ENCODE measurements around the gene SEC31A.

Gene SEC31A, protein sequence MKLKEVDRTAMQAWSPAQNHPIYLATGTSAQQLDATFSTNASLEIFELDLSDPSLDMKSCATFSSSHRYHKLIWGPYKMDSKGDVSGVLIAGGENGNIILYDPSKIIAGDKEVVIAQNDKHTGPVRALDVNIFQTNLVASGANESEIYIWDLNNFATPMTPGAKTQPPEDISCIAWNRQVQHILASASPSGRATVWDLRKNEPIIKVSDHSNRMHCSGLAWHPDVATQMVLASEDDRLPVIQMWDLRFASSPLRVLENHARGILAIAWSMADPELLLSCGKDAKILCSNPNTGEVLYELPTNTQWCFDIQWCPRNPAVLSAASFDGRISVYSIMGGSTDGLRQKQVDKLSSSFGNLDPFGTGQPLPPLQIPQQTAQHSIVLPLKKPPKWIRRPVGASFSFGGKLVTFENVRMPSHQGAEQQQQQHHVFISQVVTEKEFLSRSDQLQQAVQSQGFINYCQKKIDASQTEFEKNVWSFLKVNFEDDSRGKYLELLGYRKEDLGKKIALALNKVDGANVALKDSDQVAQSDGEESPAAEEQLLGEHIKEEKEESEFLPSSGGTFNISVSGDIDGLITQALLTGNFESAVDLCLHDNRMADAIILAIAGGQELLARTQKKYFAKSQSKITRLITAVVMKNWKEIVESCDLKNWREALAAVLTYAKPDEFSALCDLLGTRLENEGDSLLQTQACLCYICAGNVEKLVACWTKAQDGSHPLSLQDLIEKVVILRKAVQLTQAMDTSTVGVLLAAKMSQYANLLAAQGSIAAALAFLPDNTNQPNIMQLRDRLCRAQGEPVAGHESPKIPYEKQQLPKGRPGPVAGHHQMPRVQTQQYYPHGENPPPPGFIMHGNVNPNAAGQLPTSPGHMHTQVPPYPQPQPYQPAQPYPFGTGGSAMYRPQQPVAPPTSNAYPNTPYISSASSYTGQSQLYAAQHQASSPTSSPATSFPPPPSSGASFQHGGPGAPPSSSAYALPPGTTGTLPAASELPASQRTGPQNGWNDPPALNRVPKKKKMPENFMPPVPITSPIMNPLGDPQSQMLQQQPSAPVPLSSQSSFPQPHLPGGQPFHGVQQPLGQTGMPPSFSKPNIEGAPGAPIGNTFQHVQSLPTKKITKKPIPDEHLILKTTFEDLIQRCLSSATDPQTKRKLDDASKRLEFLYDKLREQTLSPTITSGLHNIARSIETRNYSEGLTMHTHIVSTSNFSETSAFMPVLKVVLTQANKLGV

DNA sequence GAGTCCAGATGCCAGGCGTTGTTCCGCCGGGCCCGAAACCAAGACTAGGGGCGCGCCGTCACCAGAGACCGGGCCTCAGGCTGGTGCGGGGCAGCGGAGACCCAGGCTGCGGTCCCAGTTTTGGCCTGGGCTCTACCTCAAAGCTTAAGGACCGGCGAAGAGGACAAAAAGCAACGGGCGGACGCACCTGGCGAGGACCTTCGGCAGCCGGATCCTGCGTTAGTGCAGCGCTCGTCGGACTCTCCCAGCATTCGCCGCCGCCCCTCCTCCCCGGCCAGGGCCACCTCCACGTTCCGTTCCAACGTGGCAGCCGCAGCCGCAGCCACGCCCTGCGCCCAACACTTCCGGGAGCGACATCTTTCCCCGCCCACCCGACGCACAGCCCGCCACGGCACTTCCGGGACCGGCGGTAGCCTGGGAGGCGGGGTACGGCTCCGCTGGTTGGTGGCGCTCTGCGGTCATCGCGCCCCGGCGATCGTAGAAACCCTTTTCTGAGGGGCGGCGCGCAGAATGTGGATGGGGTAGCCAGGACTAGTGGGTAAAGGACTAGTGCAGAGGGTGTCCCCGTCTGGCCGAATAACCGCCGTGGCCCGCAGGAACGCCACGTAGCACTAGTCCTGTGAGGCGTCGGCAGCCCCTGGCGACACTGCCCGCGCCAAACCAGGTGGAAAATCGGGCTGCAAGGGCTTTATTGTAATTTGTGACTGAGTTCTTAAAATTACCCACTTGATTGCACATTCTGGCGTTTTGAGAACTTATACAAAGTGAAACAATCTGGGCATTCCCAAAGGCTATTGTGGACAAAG lies at the start of gene SEC31A:
Gene SEC31A (minus strand): TSS at position 253 of the 806 bp plus-strand sequence. CDS start 9,217 bp downstream, outside the sequence.
- DNase-seq (ENCODE audit: low read depth, low spot score) = peak; percentile 81
- no peaks in the 10 kb centered on the region for H3K27me3 ChIP-seq (ENCODE audit: insufficient read depth, insufficient read length)
- H3K9me3 ChIP-seq (ENCODE audit: insufficient read depth, low read length) = no peaks in the 10 kb centered on the region
- H3K9ac ChIP-seq (ENCODE audit: insufficient read length, low read depth) = peak within 1 kb of the TSS; percentile 93
- peaks cover 46% of the 10 kb centered on the region for H3K36me3 ChIP-seq (ENCODE audit: insufficient read depth, insufficient read length, low read length)
- TF ChIP-seq YY1 (IDR thresholded peaks at IDR 0.05; ENCODE audit: insufficient read depth, insufficient read length) (no peak), ZNF274 (IDR thresholded peaks at IDR 0.05; ENCODE audit: low read depth, low read length) (no peak), SUZ12 (IDR thresholded peaks at IDR 0.05; ENCODE audit: extremely low read depth, insufficient read depth, insufficient read length) (no peak)
- H3K4me1 ChIP-seq (ENCODE audit: insufficient read depth, insufficient read length) = no peaks in the 10 kb centered on the region
- H3K4me3 ChIP-seq (ENCODE audit: insufficient read length, low read depth) = peak within 1 kb of the TSS; percentile 84

DNA sequence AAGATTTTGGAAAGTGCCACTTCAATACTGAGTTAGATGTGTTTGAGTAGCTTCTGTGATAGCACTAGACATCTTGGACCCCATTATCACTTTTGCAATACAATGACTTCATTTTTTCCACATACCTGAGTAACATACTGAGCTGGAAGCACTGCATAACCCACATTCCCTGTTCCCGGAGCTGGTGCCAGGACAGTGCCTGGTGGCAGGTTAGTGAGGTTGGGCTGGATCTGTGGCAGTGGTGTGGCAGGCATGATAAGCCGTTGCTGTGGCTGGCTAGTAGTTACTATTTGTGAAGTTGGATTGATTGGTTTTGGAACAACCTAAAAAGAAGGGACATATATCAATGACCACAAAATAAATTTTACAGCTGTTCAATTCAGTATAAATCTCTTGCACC lies 48.5 kb upstream of the SEC31A start:
- Histone ChIP-seq H3K4me3 (ENCODE audit: insufficient read length, low read depth) (no peak overlapping the region), H3K36me3 (ENCODE audit: insufficient read depth, insufficient read length, low read length) (peaks cover 15% of the 10 kb centered on the region), H3K9ac (ENCODE audit: insufficient read length, low read depth) (no peak overlapping the region), H3K27me3 (ENCODE audit: insufficient read depth, insufficient read length) (no peaks in the 10 kb centered on the region), H3K4me1 (ENCODE audit: insufficient read depth, insufficient read length) (no peaks in the 10 kb centered on the region), H3K9me3 (ENCODE audit: insufficient read depth, low read length) (no peaks in the 10 kb centered on the region)
- TF ChIP-seq ZNF274 (IDR thresholded peaks at IDR 0.05; ENCODE audit: low read depth, low read length) (no peak), SUZ12 (IDR thresholded peaks at IDR 0.05; ENCODE audit: extremely low read depth, insufficient read depth, insufficient read length) (no peak), YY1 (IDR thresholded peaks at IDR 0.05; ENCODE audit: insufficient read depth, insufficient read length) (no peak)
- no peak for DNase-seq (ENCODE audit: low read depth, low spot score)

DNA sequence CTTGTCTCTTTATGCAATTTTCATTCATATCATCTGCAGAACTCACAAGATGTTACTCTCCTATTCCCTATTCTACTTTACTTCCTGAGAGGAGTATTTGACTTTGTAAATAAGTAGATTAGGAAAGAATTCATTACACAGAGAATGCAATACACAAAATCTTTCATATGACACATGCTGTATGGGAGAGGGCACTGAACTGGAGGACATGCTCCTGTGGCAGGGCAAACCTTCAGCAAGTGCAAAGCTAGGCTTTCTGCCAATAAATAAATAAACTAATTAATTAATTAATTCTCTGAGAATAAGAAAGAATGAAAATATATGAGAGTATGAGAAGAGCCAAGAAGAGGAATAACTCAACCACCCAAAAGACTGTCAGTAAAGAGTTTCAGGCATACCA lies 43.5 kb upstream of the SEC31A start:
- H3K4me3 ChIP-seq (ENCODE audit: insufficient read length, low read depth) = no peak overlapping the region
- no peak for TF ChIP-seq ZNF274 (IDR thresholded peaks at IDR 0.05; ENCODE audit: low read depth, low read length)
- TF ChIP-seq SUZ12 (IDR thresholded peaks at IDR 0.05; ENCODE audit: extremely low read depth, insufficient read depth, insufficient read length) = no peak
- TF ChIP-seq YY1 (IDR thresholded peaks at IDR 0.05; ENCODE audit: insufficient read depth, insufficient read length) = no peak
- H3K36me3 ChIP-seq (ENCODE audit: insufficient read depth, insufficient read length, low read length) = peaks cover 10% of the 10 kb centered on the region

DNA sequence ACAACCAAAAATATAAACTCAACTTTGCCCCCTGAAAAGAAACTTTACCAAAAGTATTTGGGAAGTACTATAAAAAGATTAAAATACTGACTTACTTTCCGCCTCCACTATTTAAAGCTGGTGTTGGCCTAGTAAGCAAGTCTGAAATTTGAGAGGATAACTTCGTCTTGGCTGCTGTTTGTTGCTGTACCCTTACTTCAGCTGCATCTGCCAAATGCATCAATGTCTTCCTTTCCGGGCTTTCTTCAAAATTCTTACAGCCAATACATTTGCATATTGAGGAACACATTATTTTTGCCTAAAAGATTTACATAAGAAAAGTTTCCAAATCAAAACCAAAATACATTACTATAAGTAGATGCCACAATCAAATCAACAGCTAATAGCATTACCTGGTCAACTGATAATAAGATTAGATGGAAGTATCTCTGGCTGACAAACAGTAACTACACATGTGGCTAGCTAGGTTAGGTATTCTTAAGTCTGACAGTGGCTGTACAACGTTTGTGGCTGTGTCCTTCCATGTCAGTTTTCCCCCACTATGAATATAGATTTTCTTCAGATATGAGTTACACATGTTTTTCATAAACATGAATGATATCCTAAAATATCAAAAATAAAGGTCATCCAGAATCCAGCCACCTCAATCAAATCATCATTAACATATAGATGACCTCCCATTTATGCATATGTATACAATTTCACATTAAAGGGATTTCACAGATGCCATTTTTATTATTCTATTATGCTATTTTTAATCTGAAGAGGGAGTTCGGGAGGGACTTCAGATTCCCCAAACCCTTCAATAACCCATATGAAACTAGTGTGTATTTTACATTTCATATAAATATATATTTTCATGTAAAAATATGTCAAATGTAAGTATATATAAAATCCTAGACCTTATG lies 40.1 kb upstream of the SEC31A start:
- Histone ChIP-seq H3K36me3 (ENCODE audit: insufficient read depth, insufficient read length, low read length) (peaks cover 5% of the 10 kb centered on the region), H3K9ac (ENCODE audit: insufficient read length, low read depth) (no peak overlapping the region), H3K4me1 (ENCODE audit: insufficient read depth, insufficient read length) (no peaks in the 10 kb centered on the region), H3K4me3 (ENCODE audit: insufficient read length, low read depth) (no peak overlapping the region), H3K27me3 (ENCODE audit: insufficient read depth, insufficient read length) (no peaks in the 10 kb centered on the region), H3K9me3 (ENCODE audit: insufficient read depth, low read length) (no peaks in the 10 kb centered on the region)
- DNase-seq (ENCODE audit: low read depth, low spot score) = no peak
- no peak for TF ChIP-seq SUZ12 (IDR thresholded peaks at IDR 0.05; ENCODE audit: extremely low read depth, insufficient read depth, insufficient read length)
- TF ChIP-seq YY1 (IDR thresholded peaks at IDR 0.05; ENCODE audit: insufficient read depth, insufficient read length) = no peak
- TF ChIP-seq ZNF274 (IDR thresholded peaks at IDR 0.05; ENCODE audit: low read depth, low read length) = no peak

More for the DNA sequence above, 43.5 kb upstream of the SEC31A start:
- Histone ChIP-seq H3K9ac (ENCODE audit: insufficient read length, low read depth) (no peak overlapping the region), H3K9me3 (ENCODE audit: insufficient read depth, low read length) (no peaks in the 10 kb centered on the region), H3K4me1 (ENCODE audit: insufficient read depth, insufficient read length) (no peaks in the 10 kb centered on the region), H3K27me3 (ENCODE audit: insufficient read depth, insufficient read length) (no peaks in the 10 kb centered on the region)
- DNase-seq (ENCODE audit: low read depth, low spot score) = no peak

DNA sequence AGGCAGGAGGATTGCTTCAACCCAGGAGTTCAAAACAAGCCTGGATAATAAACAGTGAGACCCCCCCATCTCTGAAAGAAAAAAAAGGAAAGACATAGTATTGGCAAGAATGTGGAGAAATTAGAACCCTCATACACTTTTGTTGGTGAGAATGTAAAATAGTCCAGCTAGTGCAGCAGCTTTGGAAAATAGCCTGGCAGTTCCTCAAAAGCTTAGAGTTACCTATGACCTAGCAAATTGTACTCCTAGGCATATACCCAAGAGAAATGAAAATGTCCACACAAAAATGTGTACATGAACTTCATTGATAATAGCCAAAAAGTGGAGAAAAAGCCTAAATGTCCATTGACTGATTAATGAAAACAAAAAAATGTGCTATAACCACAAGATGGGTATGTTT lies 30.8 kb upstream of the SEC31A start:
- no peak for DNase-seq (ENCODE audit: low read depth, low spot score)
- Histone ChIP-seq H3K4me3 (ENCODE audit: insufficient read length, low read depth) (no peak overlapping the region), H3K9ac (ENCODE audit: insufficient read length, low read depth) (no peak overlapping the region), H3K9me3 (ENCODE audit: insufficient read depth, low read length) (no peaks in the 10 kb centered on the region), H3K4me1 (ENCODE audit: insufficient read depth, insufficient read length) (no peaks in the 10 kb centered on the region), H3K27me3 (ENCODE audit: insufficient read depth, insufficient read length) (no peaks in the 10 kb centered on the region), H3K36me3 (ENCODE audit: insufficient read depth, insufficient read length, low read length) (peaks cover 13% of the 10 kb centered on the region)
- no peak for TF ChIP-seq SUZ12 (IDR thresholded peaks at IDR 0.05; ENCODE audit: extremely low read depth, insufficient read depth, insufficient read length)
- TF ChIP-seq YY1 (IDR thresholded peaks at IDR 0.05; ENCODE audit: insufficient read depth, insufficient read length) = no peak
- TF ChIP-seq ZNF274 (IDR thresholded peaks at IDR 0.05; ENCODE audit: low read depth, low read length) = no peak

Measured in NT2/D1 (cell line).